Heart left ventricle (tissue), 16 donors: ENCODE data around the gene EDC4. TPM values are rescaled to one million over a fixed set of nuclear protein-coding genes. Genes with fewer than 3 reads are reported as not detected.

Experiments used
- ATAC-seq, 4 donors: fragments of 200-7000 bp; cut with Tn5 transposase; one replicate each; pipeline ENCODE4 v1.9.1; 2020 to 2022; ENCODE audit warnings: moderate library complexity in 4 of 4, mild to moderate bottlenecking in 3 of 4, moderate number of reproducible peaks in 1 of 4
- DNase-seq, 5 donors: peaks; one replicate each; pipeline ENCODE4 v3.0.0-alpha.2; 2020
- H3K27ac ChIP-seq, 12 donors: fragments of 200-600 bp; sonication (generic) in 4 of 12; one replicate each; pipeline versions ENCODE4 v1.5.0 to v1.8.0; 2016 to 2022; ENCODE audit warnings: mild to moderate bottlenecking in 2 of 12
- H3K27me3 ChIP-seq, 9 donors: fragments of 200-600 bp; sonication (generic) in 2 of 9; one replicate each; pipeline versions ENCODE4 v1.5.1 to v1.8.0; 2016 to 2022; ENCODE audit warnings: mild to moderate bottlenecking in 3 of 9
- H3K36me3 ChIP-seq, 9 donors: fragments of 200-600 bp; sonication (generic) in 2 of 9; one replicate each; pipeline versions ENCODE4 v1.5.0 to v1.8.0; 2018 to 2022; ENCODE audit warnings: mild to moderate bottlenecking in 2 of 9
- H3K4me1 ChIP-seq, 12 donors: fragments of 200-600 bp; sonication (generic) in 4 of 12; one replicate each; pipeline versions ENCODE4 v1.5.0 to v1.8.0; 2016 to 2022; ENCODE audit warnings: mild to moderate bottlenecking in 3 of 12
- H3K4me3 ChIP-seq, 12 donors: fragments of 200-600 bp; sonication (generic) in 4 of 12; one replicate each; pipeline versions ENCODE4 v1.5.0 to v1.8.0; 2017 to 2022; ENCODE audit warnings: mild to moderate bottlenecking in 9 of 12, moderate library complexity in 4 of 12
- H3K9me3 ChIP-seq, 12 donors: fragments of 200-600 bp; sonication (generic) in 4 of 12; one replicate each; pipeline versions ENCODE4 v1.5.0 to v1.8.0; 2016 to 2022; ENCODE audit warnings: mild to moderate bottlenecking in 1 of 12
- CTCF ChIP-seq, 12 donors: fragments of 200-600 bp; sonication (generic) in 4 of 12; IDR thresholded peaks; one replicate each; pipeline versions ENCODE4 v1.5.0 to v1.8.0; 2018 to 2022; ENCODE audit warnings: antibody characterized with exemption in 12 of 12, mild to moderate bottlenecking in 5 of 12
- POLR2A ChIP-seq, 2 donors: fragments of 450-650 bp; IDR thresholded peaks; one replicate each; pipeline ENCODE4 v1.6.1; 2017; ENCODE audit warnings: antibody characterized with exemption in 2 of 2, mild to moderate bottlenecking in 2 of 2, moderate library complexity in 2 of 2
- WGBS, 4 donors: extraction: QIAGEN DNeasy Blood & Tissue Kit in 2 of 4; methylation state at CpG; one replicate each; pipeline versions ENCODE4 v1.1.5 to v1.1.7; 2013 to 2018; 5-methylcytosine and 5-hydroxymethylcytosine counted together
- intact Hi-C, 10 donors: fragments of 100-400 bp; cut with DNase I; formaldehyde crosslinking; loops; one replicate each; pipeline versions ENCODE4 v1.11.1 to v1.14.2; 2022
- polyA plus RNA-seq, 2 donors: library from polyadenylated mRNA; stranded (reverse); fragments of 200-250 nt; gene quantifications; one replicate each; pipeline ENCODE4 v1.2.3, GENCODE V29; 2013
- total RNA-seq, 9 donors: library from RNA; depleted of rRNA in 2 of 9; stranded (reverse); fragments of >200 nt in 2 of 9; fragmentation: NEBNext Ultra II Directional in 3 of 9; extraction: Animal tissue kit (Norgen Biotek cat#: 25700) in 3 of 9; gene quantifications; one replicate each; pipeline versions ENCODE4 v1.1.0 to v1.2.4, GENCODE V29; 2016 to 2023
- donor health status: ischemic (EF 13 %, LVEDD 7.1; RV severe dilation, severe dysfunction).
- donor health status: healthy with polysubstance abuse.
- donor health status: DM: no; HTN: yes; CAD: no.
- donor health status: DM: no; HTN: no; CAD: no.
- donor health status: ischemic (EF 25% LVEDD 6.9; RV normal size, moderate dysfunction).
- donor health status: ischemic (EF 25% LVEDD 5.7; RV mildly dilated, moderate dysfunction).
- donor health status: healthy.
- donor health status: DM: yes; HTN: yes; CAD: no.
- donor health status: ischemic (EF 35%, LVEDD 5.7; RV mildly dilated, moderate dysfunction).
- donor health status: nonischemic (EF 11% LVEDD 7.7; RV severe dilation, severe dysfunction).
- donor health status: DM: yes; HTN: yes; CAD: no.
- donor health status: PGD.
- donor health status: ischemic (EF 29% LVEDD 5.4; RV normal size, mild dysfunction).
- donor health status: nonischemic (EF 23%, LVEDD 6.1; RV moderate dilation, normal function).

The EDC4 gene
- total and polyA plus RNA-seq, 11 donors = 26.2 to 42.5 (median 32.0) TPM

GRCh38 chr16:67879936-67880335, 7.1 kb downstream of the EDC4 start:
- intact Hi-C loops = loop anchor here (5.0 to 10.0 kb wide), 6 partner anchors 47 to 165 kb away; no protein-coding TSS in a partner anchor
- Histone ChIP-seq H3K4me1 (peaks cover 0 to 66% (median 35%) of the 10 kb centered on the region in 12 donors), H3K36me3 (peaks cover 0 to 95% (median 83%) of the 10 kb centered on the region in 9 donors), H3K27me3 (no peaks in the 10 kb centered on the region), H3K4me3 (no peak overlapping the region), H3K9me3 (no peaks in the 10 kb centered on the region), H3K27ac (peak overlapping the region in 2 of 12 donors; percentile 67 to 92)
- ATAC-seq (no peak), DNase-seq (no peak)
- TF ChIP-seq POLR2A (IDR thresholded peaks at IDR 0.05) (no peak), CTCF (IDR thresholded peaks at IDR 0.05) (no peak)
- WGBS, 4 donors = 80 to 89% (median 87%) methylated on average over 3 to 5 of the region's 5 CpGs

GRCh38 chr16:67880584-67880983, 7.7 kb downstream of the EDC4 start:
- Histone ChIP-seq H3K9me3 (no peaks in the 10 kb centered on the region), H3K27me3 (no peaks in the 10 kb centered on the region), H3K4me1 (peaks cover 0 to 65% (median 34%) of the 10 kb centered on the region in 12 donors), H3K36me3 (peaks cover 0 to 100% (median 83%) of the 10 kb centered on the region in 9 donors), H3K4me3 (no peak overlapping the region), H3K27ac (peak overlapping the region in 4 of 12 donors; percentile 34 to 92 (median 77))
- ATAC-seq (no peak), DNase-seq (no peak)
- whole genome bisulfite sequencing, 4 donors = 82 to 93% (median 93%) methylated on average over 5 to 13 of the region's 13 CpGs
- intact Hi-C loops = loop anchor here in 9 of 10 donors (5.0 to 10.0 kb wide), 6 partner anchors 47 to 164 kb away; no protein-coding TSS in a partner anchor
- TF ChIP-seq CTCF (IDR thresholded peaks at IDR 0.05) = no peak
- TF ChIP-seq POLR2A (IDR thresholded peaks at IDR 0.05) = no peak

- TF ChIP-seq POLR2A (IDR thresholded peaks at IDR 0.05) (no peak), CTCF (IDR thresholded peaks at IDR 0.05) (no peak)
- H3K4me1 ChIP-seq = peaks cover 0 to 56% (median 32%) of the 10 kb centered on the region in 12 donors
- ATAC-seq = peak; percentile 60 to 66 (median 62)
- DNase-seq = peak in 4 of 5 donors; percentile 42 to 84 (median 62)
- H3K4me3 ChIP-seq = no peak overlapping the region
- 57 to 84% (median 71%) methylated on average over 16 to 21 of the region's 21 CpGs for WGBS, 4 donors
- H3K27ac ChIP-seq = peak overlapping the region; percentile 57 to 94 (median 84)
- peaks cover 0 to 97% (median 82%) of the 10 kb centered on the region in 9 donors for H3K36me3 ChIP-seq
- intact Hi-C loops = loop anchor here in 9 of 10 donors (2.0 to 10.0 kb wide), 8 partner anchors 45 to 163 kb away; no protein-coding TSS in a partner anchor
- H3K9me3 ChIP-seq = no peaks in the 10 kb centered on the region
- H3K27me3 ChIP-seq = no peaks in the 10 kb centered on the region
These were observed 8.8 kb downstream of the EDC4 start for GRCh38 chr16:67881621-67882161.

- TF ChIP-seq POLR2A (IDR thresholded peaks at IDR 0.05) (no peak), CTCF (IDR thresholded peaks at IDR 0.05) (peak in 3 of 12 donors; percentile 15 to 31 (median 16))
- DNase-seq (peak in 4 of 5 donors; percentile 78 to 88 (median 83)), ATAC-seq (peak; percentile 62 to 85 (median 69))
- Histone ChIP-seq H3K27me3 (no peaks in the 10 kb centered on the region), H3K36me3 (peaks cover 0 to 89% (median 73%) of the 10 kb centered on the region in 9 donors), H3K4me3 (no peak overlapping the region), H3K9me3 (no peaks in the 10 kb centered on the region), H3K4me1 (peaks cover 0 to 56% (median 32%) of the 10 kb centered on the region in 12 donors), H3K27ac (peak overlapping the region; percentile 57 to 94 (median 84))
- 52 to 61% (median 58%) methylated on average over 17 to 18 of the region's 18 CpGs for WGBS, 4 donors
- intact Hi-C loops = loop anchor here in 9 of 10 donors (2.0 to 10.0 kb wide), 8 partner anchors 44 to 162 kb away; no protein-coding TSS in a partner anchor
These were observed 9.7 kb downstream of the EDC4 start for GRCh38 chr16:67882374-67883145.
